Pulmonary artery endothelial cell (primary cell): ENCODE measurements around the gene LIMS2. TPM values are rescaled to one million over a fixed set of nuclear protein-coding genes. Genes with fewer than 3 reads are reported as not detected.

Experiments
- DNase-seq: peaks from one replicate; pipeline ENCODE4 v3.0.0-alpha.2; 2011; ENCODE audit warnings: low read depth, low spot score
- total RNA-seq: library from RNA; depleted of rRNA; stranded (reverse); fragments of >200 nt; gene quantifications from 2 replicates; pipeline ENCODE4 v1.2.3, GENCODE V29; 2014

The LIMS2 gene
- total RNA-seq, 1 donor from 2014 or later, result 5.7 TPM

DNA sequence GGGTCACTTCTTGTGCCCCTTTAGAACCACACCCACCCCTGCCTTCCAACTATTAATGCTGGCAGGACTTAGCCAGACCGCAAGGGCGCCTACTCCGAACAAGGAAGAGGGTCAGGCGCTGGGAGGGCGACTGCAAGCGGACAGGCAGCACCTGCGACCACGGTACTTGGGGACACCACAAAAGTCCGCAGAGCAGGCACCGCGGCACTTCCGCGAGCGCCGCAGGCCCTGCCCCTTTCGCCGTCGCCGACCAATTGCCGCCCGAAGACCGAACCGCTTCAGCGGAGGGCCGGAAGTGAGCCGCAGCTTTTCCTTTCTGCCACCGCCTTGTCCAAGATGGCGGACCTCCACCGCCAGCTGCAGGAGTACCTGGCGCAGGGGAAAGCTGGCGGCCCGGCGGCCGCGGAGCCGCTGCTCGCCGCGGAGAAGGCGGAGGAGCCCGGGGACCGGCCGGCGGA lies 25.9 kb upstream of the LIMS2 start, which contains the start of gene SFT2D3:
TSS of gene SFT2D3 (plus strand) at position 305 of the 458 bp plus-strand sequence. CDS start at position 337, 32 bp downstream.
- peak; percentile 72 for DNase-seq

DNA sequence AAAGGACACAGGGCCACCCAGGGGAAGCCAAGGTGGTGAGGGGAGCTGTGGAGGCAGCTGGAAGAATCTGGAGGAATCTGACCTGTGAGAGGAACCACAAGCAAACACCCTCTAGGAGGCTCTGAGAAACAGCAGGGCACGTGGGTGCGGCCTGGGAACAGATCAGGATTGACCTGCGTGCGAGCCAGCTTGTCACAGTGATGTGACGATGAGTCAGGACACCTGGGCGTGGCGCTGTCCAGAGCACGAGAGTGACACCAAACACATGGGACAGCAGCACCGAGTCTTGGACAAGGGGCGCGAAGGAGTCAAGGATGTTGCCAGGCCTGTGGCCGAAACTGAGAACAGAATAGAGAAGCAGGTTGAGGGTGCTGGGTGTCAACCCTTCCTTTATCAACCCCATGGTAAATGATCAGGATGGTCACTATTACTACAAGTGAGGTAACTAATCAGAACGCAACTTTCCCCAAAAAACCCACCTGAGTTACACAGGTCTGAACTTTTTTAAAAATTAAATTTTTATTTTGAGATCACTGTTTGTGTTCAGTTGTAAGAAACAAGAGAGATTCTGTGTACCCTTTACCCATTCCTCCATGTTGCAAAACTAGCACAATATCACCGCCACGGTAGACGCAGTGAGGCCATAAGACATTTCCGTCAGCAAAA lies 25.3 kb upstream of the LIMS2 start:
- DNase-seq, result no peak

DNA sequence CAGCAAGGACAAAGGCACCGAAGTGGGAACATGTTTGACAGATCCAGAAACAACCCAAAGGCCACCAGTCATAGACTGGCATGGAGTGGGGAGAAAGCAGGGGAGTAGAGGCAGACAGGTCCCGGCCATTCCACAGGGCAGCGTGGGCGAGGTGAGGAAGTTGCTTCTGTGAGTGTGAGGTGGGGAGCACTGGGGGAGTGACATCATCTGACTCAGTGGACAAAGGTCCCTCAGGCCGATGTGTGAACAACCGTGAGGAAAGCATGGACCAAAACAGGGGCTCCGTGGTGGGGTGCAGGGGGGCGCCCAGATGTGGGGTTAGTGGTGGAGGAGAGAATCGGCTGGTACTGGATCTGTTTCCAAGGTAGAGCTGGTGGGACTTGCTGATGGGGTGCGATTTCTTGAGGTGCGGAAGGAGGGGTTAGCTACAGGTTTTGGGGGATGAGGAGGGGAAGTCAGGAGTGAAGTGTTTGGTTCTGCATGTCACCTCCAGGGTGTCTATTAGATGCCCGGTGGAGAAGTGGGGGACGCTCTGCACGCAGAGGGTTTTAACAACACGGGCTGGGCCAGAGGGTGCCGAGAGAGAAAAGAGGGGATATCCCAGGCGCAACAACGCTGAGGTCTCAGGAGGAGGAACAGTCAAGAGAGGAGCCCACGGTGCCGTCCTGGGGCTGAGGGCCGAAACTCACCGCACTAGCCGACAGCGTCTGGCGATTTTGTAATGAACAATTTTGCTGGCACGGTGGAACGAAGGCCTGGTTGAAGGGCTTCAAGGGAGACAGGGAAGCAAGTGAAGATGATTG lies 23.4 kb upstream of the LIMS2 start:
- no peak for DNase-seq

DNA sequence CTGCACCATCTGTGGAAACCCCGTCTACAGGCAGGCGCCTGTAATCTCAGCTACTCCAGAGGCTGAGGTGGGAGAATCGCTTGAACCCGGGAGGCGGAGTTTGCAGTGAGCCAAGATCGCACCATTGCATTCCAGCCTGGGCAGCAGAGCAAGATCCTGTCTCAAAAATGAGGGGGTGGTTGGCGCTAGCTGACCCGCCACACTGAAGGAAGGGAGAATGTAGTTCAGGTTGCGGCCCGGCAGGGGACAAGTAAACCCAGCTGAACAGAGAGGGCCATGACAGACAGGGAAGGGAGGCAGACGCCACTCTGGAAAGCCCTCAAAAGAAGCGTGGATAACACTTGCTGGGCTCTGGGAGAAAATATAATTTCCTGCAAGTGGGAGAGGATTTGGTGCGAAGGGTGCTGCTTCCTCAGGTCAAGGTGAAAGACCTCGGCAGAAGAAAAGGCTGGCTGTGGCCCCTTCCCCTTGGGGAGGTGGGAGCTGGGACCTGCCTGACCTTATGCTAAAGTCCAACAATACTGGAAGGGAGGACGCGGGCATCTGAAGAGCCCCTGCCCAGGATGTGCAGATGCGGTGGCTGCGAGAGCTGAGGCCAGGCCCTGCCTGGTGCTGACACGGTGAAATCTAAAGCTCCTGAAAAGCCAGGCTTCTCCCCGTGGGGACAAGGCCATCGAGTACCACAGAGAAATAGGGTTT lies 22.3 kb upstream of the LIMS2 start:
- no peak for DNase-seq

DNA sequence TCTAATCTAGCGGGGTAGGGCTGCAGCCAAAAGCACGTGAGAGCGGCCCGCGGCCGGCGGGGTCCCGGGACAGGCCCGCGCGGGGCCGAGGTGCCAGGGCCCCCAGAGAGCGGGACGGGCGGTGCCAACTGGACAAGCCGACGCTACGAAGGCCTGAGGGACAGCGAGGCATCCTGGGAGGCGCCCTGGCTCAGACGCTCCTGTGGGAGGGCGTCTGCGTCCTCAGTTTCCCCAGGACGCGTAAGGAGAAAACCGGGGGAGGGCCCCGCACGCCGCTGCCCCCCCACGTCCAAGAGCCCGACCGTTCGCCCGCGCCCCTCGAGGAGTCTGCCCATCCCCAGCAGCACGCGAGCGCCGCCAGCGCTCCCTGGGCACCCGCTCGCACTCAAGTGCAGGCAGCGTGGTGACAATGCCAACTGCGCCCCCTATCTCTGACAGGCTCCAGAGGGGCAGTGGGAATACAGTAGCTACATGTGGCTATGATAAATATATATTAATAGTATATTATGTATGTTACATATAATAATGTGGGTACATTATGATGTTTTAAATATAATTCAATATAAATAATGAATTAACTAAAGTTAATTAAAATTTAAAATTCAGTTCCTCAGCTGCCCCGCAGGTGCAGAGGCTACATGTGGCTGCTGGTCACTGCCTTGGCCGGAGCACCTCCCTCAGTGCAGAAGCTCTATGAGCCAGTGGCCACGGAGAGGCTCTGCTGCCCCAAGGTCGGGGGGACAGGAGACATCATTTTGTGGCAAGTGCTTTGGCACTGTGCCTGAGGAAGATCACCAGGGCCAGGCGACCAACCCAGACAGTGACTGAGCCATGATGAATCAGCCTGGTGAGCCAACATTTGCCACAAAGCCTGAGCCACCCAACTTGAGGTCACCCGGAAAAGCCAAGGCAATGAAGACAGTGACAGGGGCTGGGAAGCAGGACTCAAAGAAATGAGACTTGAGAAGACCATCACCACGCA lies 20.5 kb upstream of the LIMS2 start:
- DNase-seq, result peak; percentile 46

DNA sequence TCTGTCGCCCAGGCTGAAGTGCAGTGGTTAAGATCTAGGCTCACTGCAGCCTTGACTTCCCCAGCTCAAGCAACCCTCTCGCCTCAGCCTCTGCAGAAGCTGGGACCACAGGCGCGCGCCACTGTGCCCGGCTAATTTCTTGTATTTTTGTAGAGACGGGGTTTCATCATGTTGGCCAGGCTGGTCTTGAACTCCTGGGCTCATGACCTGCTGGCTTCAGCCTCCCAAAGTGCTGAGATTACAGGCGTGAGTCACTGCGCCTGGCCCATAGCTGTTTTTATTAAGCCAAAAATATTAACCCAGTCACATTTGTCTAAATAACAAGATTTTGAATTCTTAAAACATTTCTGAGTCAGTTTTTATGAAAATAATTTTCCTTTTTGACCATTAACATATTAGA lies 19.7 kb upstream of the LIMS2 start:
- no peak for DNase-seq

DNA sequence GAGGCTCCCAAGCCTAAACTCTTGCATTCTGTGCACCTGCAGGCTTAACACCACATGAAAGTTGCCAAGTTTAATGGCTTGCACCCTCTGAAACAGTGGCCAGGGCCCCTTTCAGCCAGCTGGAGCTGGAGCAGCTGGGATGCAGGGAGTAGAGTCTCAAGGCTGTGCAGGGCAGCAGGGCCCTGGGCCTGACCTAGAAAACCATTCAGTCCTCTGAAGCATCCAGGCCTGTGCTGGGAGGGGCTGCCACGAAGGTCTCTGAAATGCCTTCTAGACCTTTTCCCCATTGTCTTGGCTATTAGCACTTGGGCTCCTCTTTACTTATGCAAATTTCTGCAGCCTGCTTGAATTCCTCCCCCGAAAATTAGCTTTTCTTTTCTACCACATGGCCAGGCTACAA lies 15.4 kb upstream of the LIMS2 start:
- no peak for DNase-seq

DNA sequence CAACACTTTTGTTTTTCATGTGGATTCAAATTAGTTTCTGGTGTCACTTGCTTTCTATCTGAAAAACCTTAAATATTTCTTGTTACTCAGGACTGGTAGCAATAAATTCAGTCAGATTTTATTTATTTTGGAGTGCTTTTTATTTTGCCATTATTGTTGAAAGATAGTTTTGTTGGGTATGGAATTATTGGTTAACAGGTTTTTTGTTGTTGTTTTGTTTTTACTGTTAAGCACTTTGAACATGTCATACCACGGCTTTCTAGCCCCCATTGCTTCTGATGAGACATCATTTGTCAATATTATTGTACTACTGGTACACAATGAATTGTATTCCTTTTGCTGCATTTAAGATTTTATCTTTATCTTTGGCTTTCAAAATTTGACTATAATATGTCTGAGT lies 13.1 kb upstream of the LIMS2 start:
- DNase-seq, result no peak

DNA sequence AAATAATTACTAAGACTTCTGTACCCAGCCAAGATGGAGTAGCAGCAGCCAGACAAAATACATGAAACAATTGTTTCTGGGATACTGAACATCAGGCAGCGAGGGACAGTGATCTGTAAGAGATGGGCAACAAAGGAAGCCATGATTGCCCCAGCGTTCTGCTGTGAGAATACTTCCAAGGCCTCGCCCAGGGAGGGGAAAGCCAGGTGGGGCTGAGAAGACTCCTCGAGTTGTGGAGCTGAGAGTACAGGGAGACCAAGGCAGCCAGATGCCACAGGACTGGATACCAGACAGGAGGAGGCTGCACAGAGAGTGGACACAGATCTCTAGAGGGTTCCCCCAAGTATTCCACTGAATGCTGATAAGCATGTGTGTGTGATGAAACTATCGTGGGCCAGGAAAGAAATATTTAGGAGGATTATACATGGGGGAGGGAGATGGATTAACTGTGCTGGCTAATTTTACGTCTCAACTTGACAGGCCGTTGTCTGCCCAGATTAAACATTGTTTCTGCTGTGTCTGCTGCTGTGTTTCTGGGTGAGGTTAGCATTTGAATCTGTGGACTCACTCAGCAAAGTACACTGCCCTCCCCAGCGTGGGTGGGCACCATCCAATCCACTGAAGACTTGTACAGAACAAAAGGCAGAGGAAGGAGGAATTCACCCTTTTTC lies 10.2 kb upstream of the LIMS2 start:
- no peak for DNase-seq

DNA sequence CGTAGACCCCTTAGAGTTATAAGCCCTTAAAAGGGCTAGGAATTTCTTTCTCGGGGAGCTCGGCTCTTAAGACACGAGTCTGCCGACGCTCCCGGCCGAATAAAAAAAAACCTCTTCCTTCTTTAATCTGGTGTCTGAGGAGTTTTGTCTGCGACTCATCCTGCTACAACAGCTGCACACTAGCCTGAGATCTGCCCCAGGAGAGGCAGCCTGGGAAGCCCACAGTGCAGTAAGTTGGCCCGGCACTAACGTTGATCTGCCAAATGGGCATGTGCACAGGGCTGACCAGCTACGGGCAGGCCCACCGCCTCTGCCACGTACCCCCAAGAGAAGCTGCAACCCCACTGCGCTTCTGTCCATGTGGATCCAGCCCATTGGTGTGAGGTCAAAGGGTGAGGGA lies 8.4 kb upstream of the LIMS2 start:
- DNase-seq, result no peak

DNA sequence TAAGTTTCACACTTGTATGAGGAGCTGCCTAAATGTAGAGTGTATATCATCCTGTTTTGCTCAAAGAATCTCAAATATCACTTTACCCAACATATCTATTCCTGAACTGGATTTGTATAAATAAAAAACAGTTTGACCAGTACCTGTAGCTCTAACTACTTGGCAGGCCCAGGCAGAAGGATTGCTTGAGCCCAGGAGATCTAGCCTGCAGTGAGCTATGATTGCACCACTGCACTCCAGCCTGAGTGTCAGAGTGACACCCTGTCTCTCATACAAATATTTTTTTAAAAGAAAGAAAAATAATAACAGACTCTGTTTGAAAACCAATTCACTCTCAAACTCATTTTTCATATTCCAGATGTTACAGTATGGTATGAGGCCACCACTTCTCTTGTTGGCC lies 7.7 kb upstream of the LIMS2 start:
- no peak for DNase-seq

DNA sequence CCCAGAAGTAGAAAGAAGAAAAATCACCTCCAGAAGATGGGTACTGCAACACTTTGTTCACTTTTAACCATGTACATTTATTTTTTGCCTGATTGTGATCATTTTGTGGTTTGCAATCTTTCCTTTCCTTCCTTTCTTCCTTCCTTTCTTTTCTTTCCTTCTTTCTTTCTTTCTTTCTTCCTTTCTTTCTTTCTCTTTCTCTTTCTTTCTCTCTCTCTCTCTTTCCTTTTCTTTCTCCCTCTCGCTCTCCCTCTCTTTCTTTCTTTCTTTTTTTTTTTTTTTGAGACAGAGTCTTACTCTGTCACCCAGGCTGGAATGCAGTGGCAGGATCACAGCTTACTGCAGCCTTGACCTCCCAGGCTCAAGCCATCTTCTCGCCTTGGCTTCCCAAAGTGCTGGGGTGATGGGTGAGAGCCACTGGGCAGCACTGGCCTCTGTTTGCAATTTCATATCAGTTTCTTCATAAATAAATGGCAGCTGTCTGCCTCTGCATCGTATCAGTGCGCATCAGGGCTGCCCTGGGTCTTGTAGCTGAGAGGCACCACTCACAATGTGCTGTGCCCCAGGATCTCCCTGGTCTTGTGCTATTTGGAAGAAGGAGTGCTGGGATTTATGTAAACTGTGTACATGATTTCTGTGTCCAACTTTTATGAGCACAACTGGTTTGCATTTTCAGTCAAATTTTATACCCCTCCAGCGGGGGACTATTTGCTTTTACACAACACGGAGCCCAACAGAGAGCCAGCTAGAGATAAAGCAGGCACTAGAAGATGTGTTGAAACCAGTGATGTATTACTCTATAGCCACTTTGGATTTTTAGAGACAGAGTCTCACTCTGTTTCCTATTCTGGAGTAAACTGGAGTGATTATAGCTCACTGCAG lies 6.9 kb upstream of the LIMS2 start:
- DNase-seq, result no peak

DNA sequence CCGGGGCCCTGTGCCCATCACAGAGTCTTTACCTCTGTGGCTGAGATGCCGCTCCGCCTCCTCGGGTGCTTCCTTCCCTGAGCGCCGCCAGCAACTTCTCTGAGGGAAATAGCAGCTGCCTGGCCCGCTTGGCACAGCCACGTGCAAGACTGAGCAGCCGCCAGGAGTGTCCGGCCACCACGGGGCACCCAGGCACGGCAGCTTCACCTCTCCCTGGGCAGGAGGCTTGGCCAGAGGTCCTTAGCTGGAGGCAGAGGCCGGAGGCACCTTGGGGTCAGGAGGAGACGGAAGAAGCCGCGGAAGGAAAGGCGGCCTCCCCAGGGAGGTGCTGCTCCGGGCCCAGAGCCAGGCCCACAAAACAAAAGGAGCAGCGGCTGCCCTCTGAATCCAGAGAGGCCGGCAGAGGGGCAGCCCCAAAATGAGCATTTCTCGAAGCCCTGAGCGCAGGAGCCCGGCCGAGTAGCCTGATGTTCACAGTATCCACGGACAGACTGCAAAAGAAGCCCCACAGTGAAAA lies 6.0 kb upstream of the LIMS2 start:
- DNase-seq, result no peak

DNA sequence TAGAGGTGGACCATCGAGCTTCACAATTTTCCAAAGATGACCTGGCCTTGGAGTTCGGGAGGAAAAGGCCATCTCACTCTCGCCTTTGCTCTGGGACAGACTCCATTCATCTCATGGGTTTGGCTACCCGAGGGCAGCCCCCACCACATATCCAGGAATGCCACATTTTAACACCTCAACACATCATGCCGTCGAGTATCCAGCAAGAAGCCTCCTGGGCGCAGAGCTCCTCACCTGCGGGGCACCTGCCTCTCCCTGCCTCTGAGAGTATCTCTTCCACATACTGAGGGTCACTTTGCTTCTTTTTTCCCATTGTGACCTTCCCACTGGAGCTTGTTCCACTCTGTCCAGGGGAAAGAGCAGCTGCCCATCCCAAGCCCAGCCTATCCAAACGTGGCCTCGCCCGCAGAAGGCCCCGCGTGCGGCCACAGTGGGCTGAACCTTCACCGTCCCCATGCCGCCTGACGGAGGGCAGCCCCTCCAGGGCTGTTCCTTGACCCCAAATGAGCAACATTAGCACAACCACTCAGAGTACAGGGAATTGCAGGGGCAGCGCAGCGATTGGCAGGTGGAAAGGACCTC lies 5.5 kb upstream of the LIMS2 start:
- DNase-seq, result no peak

DNA sequence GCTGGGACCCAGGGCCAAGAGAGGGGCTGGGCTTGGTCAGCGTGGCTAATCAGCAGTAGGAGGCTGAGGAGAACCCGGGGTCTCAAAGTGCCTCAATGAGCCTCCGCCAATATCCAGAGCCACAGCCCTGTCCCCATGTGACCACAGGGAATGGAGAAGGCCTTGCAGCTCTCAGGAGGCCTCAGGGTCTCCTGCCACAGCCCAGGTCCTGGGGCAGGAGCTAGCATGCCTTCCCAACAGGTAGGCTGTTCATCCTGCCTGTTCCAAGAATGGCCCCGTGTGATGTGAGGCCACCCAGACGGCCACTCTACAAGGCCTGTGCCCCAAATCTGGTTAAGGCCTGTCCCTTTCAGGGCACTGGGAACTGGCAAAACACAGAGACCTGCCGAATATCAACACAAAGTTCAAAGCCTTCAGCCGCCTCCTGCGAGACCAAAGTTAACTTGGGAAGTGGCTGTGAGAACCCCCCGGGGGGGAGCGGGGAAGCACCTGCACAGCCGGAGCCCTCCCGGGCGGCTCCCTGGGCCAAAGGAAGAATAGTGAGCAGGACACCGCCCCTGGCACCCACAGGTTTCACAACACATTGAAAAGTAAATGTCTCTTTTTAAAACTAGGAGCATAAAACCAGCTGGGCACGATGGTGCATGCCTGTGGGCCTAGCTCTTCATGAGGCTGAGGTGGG lies 4.5 kb upstream of the LIMS2 start:
- DNase-seq, result no peak

DNA sequence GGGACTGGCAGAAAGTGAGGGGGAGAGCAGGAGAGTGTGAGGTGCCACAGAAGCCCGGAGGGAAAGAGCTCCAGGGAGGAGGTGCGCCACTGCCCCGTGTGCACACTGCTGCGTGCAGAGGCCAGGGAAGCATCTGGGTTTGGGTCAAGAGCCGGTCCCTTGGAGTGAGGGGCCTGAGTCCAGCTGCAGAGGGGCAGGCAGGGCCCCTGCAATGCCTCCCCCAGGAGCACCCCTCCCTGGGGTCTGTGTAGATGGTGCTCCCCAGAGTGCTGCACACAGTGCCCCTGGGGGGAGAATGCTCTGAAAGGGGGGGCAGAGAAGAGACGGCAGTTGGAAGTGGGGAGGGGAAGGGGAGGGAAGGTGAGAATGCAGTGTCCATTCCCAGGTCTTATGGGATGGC lies 3.7 kb upstream of the LIMS2 start:
- DNase-seq, result no peak

DNA sequence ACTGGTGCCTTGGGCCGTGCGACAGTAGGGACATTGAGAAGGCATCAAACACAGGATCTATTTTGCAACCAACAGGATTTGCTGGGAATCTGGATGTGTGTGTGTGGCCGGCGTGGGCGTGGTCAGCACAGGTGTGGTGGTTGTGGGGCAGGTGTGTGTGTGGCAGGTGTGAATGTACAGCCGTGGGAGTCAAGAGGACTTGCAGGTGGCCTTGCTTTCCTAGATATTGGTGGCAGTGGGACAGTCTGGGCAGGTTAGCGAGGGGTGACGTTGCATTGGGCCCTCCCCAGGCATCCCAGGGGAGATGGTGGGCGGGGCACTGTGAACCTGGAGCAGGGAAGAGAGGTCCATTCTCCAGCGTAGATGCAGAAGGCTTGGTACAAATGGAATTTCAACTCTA lies 3.2 kb upstream of the LIMS2 start:
- DNase-seq, result no peak

DNA sequence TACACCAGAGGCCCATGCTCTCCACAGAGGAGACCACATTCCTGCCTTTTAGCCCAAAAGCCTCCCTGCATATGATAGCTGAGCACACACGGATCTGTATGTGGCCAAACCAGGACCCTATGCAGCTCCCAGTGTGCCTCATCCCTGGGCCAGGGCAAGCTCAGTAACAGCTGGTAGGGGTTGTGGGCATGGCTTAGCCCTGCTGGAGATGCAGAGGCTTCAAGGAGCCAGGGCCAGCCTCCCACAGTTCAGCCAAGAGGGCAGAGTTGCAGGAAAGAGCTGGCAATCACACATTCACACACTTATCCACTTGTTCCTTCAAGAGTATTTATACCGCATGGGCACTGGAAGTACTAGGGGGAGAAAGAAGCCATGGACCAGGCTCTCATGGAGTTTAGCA lies 1.6 kb upstream of the LIMS2 start:
- DNase-seq, result no peak
